Spleen (tissue), 7 donors: Measurements from ENCODE around the gene SMARCD3.

ENCODE experiments used
- CTCF ChIP-seq, 11 experiments: fragments of 200-600 bp in 7 of 11; fragments of 450-650 bp in 4 of 11; sonication (generic) in 4 of 11; IDR thresholded peaks in 8 of 11; conservative IDR thresholded peaks in 3 of 11; 1 replicate in 7 of 11; 2 replicates in 4 of 11; pipeline versions ENCODE4 v1.4.0 to v1.8.0; 2016 to 2021; ENCODE audit warnings: antibody characterized with exemption in 11 of 11, inconsistent platforms in 4 of 11, mild to moderate bottlenecking in 1 of 11
- POLR2AphosphoS5 ChIP-seq, 3 donors: sonication (generic); formaldehyde crosslinking; IDR thresholded peaks; one replicate each; pipeline ENCODE4 v1.5.1; 2017; ENCODE audit warnings: antibody characterized with exemption in 3 of 3
- donor health status: DM: no; HTN: no; CAD: no; lungs with moderate emphysema.
- donor health status: DM: no; HTN: no; CAD: no.
- donor health status: DM: no; HTN: no; CAD: no.

GRCh38 chr7:151276666-151277590 is 28.4 kb upstream of the SMARCD3 start:
- TF ChIP-seq CTCF (IDR thresholded peaks at IDR 0.05 in 8 of 11, conservative IDR thresholded peaks at IDR 0.05 in 3 of 11) (no peak), POLR2AphosphoS5 (IDR thresholded peaks at IDR 0.05) (peak in 2 of 3 donors; percentile 36 to 57)
